HL-60/S4 treated with retinoic acid at 250 ng/mL for 4 days and 3 days (cell line): ENCODE measurements around the gene CYSRT1.

Experiments
- in situ Hi-C: fragments of 300-500 bp; cut with MboI; formaldehyde crosslinking; loops from 2 replicates; pipeline ENCODE4 v1.7.0; 2022; ENCODE audit warnings: low sequenced_read_pairs

CYSRT1 gene

DNA sequence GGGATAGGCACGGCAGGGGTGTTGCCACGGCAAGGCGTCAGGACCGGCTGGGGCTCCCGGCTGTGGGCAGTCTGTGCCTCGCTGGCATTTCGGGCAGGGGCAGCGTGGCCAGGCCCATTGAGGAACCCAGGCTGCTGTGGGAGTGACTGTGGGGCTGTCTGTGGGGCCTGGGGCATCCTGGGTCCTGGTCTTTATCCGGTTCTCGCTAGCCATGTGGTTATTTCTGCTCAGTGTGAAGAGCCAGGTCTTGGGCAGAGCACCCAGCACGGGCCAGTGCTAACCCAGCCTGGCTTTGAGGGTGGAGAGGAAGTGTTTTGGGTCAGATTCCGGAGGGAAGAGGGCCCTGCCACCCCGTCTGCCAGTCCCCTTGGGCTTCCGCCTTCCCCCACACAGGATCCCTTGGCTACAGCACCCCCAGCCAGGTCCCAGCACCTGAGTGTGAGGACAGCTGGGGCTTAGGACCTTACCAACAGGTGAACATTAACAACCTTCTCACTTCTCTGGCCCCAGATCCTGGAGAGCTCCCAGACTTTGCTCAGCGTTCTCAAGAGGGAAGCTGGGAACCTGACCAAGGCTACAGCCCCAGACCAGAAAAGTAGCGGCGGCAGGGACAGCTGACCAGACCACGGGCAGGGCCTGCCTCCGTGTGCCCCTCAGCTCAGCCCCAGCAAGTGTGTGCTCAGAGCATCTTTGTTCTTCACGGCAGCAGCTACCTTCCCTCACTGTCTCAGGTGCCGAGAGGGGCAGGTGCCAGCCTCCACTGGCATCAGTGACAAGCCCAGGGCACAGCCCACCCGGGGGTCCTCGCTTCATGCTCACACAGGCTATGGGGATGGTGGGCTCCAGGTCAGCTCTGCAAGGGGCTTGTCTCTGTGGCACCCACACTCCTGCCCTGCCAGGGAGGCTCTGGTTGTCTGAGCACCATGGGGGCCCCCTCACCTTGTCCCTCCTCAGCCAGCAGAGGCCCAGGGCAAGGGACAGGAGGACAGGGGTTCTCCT, 35.4 kb upstream of the CYSRT1 start:
- in situ Hi-C loops = no loop called here

DNA sequence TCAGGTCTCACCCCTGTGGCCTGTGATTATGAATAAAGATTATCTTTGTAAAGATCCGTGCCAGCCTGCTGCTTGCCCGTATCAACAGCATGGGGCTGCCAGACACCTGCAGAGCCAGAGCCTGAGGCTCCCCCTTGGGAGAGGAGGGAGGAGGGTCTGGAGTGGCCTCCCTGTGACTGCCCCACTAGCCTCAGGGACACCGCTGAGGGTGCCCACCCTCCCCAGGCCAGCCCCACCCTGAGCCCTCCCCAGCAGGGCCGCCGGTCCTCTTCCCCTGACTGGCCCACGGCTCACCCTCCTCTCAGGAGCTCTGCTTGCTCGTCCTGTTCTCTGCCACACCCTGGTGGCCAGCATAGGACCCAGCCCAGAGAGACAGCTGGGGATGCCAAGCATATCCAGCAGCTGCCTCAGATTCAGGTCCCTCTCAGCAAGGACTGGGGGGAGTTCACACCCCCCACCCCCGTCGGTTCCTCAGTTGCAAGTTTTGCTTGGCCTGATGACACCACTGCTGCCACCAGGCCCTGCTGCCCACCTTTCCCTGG, 34.6 kb upstream of the CYSRT1 start:
- in situ Hi-C loops = no loop called here

DNA sequence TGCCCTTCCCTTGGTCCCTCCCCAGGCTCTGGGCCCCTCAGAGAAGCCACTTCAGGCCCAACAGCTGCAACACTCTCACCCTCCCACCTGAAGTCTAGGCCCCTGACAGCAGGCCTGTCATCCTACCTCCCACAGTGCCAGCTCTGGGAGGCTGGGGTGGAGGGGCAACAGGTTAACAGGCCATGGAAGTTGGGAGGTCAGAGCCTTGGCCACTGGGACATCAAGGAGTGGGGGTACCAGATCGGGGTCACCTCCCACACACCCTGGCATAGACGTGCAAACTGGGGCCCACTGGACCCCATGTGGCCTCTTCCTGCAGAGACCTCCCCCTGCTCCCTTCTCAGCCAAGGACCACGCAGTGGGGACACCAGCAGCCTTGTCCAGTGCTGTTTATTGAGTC, 33.7 kb upstream of the CYSRT1 start:
- in situ Hi-C loops = no loop called here

DNA sequence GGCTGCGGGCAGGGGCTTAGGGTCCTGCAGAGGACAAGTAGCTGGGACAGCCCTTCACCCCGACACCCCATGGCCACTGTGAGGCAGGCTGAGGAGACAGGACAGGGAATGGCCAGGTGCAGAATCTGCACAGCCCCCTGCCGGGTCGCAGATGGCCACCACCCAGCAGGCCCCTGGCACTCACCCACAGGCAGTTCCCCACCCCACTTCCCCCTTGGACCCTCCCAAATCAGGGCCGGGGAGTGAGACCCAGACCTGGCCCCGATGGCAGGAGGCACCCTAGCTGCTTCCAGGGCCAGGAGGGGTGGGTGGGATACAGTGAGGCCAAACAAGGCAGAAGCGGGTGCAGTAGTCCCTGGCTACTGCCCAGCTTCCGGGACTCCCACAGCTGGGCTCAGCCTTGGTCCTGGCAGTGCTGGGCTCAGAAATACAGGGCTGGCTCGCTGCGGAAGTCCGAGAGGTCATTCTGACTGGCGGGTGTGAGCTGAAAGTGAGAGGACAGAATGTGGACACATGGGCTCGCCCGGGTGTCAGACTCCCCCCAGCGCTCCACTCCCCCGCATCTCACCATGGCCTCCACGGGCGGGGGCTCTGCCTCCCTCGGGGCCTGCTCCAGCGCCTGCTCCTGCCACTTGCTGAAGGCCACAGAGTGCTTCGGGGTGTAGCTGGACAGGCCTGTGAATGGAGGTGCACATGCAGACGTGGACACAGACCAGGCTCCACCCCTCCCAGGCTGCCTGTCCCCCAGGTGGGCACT, 33.1 kb upstream of the CYSRT1 start:
- in situ Hi-C loops = no loop called here

DNA sequence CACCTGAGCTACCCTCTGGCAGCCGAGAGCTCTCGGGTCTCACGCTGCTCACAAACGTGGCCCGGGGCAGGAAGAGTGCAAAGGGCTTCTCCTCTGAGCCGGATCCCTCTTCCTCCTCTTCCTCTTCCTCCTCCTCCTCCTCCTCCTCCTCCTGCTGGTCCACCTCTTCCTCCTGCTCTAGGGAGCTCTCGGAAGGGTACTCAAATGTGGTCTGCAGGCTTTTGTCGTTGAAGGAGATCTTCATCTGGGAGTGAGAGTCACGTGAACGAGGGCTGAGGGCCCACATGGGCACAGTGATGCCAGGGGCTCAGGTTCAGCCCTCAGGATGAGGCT, 32.6 kb upstream of the CYSRT1 start:
- in situ Hi-C loops = no loop called here

DNA sequence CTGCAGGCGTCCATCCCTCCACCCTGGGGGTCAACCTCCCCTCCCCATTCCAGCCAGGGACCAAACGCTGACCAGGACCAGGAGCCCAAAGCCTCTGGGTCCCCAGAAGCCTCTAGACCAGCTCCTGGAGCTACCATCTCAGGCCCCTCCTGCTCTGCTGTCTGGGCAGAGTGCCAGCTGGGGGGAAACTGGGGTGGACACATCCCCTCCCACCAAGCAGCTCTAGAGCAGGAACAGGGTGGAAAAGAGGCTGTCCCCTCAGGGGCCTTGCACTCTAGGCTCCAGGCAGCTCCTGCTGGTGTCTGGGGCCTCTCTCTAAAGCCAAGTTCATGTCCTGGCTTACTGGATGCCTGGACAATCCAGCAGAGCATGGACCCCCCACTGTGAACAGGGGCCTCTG, 32.1 kb upstream of the CYSRT1 start:
- in situ Hi-C loops = no loop called here

DNA sequence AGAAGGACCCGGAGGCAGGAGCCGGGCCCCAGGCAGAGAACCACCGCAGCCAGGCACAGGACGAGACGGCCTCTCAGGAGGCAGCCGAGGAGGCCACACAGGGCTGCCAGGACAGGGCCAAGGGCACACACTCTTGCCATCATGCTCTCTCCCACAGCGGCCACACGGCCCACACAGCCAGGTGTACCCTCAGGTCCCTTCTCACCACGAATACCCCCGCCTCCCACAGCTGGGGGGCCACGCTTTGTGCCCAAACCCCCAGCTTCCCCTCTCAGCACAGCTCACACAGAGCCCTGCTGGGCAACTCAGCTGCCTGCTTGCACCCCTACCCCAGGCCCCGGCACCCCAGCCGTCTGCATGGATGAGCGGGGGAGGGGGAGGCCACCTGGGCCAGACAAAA, 31.2 kb upstream of the CYSRT1 start:
- in situ Hi-C loops = no loop called here

DNA sequence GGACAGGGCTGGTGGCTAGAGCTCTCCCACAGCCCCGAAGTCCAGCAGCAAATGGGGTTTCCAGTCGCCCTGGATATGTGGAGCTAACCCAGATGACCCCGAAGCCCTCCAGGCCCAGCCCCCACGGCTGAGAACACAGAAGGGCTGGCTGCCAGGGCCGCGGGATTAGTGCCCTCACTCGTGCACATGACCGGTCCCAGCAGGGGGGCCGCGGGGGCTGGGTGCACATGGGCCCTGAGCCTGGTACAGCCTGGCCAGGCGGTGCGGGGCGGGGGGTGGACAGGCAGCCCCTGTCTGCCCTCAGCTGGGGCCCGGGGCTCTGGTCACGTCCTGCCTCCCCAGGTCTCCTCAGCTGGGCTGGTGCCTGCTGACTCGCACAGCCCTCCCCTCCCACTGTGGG, 30.6 kb upstream of the CYSRT1 start:
- in situ Hi-C loops = no loop called here

DNA sequence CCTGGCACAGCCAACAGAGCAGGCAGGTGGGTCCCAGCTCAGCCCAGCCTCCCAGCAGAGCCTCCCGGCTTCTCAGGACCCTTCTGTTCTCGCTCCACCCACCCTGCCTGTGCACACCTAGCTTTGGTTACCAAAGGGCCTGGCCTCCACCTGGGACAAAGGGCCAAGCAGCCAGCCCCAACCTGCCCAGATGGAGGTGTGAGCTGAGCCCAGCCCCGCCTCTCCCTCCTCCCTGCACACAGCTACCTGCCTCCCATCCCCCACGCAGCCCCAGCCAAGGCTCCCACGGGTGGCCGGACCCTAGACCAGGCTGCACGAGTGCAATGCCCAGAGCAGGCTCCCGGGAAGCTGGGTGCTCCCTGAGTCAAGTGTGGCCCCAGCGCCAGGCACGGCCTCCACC, 30.1 kb upstream of the CYSRT1 start:
- in situ Hi-C loops = no loop called here

DNA sequence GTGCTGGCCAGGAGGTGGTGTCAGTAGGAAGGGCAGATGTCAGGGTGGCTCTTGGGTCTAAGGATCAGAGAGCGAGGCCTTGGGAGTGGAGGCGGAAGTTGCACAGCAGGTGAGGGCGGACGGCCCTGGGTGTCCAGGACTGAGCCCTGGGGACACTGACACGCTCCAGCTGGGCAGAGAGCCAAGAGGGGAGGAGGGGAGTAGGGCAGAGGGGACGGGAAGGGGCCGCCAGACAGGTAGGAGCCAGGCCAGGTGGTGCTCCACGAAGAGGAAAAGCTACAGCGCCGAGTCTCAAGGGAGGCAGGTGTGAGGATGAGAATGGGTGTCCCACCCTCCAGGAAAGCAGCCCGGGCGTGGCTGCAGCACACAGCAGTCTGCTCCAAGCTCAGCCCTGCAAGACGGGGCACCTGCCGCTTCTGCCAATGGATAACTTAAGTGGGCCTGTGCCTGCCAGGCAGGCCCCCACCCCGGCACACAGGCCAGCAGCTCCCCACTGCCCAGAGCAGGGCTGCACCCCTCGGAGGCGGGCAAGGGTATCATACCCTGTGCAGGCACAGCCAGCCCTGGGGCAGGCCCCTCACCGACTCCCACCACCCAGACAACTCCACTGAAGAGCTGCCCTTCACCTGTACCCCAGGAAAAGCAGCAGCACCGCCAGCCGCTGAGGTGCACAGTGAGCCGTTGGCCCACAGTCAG, 29.3 kb upstream of the CYSRT1 start:
- in situ Hi-C loops = no loop called here

DNA sequence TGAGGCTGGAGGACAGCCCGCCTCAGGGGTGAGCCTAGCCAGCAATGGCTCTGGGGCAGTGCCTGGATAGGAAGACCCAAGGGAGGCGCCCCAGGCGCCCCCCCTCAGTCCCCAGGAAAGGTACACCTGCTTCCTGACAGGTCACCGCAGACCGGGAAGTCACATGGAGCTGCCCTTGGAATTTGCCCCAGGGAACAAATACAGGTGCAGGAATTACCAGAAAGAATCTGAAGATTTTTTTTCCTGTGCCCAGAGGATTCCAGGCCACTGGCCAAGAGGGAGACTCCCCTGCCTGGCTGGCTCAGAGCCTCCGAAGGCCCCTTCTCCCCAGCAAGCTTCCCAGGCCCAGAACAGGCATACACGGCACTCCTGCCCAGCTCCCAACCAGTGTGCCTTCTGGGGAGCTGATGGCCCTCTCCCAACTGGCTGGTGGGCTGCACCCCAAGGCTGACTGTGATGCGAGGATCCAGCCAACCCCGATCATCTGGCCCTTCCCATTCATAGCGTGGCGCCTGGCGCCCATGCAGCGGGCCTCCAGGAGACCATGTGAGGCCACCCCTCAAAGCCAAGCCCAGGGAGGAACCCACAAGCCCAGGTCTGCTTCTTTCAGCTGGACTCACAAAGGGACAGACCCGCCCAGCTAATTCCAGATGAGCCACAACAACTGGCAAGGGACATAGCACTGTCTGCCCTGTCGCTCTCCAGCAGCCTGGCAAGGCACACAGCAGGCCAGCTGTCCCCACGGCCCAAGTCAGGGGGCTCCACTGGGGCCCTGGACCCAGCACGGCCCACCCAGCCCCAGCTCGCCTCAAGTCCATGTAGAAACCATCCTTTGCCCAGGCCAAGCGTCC, 26.7 kb upstream of the CYSRT1 start:
- in situ Hi-C loops = no loop called here

DNA sequence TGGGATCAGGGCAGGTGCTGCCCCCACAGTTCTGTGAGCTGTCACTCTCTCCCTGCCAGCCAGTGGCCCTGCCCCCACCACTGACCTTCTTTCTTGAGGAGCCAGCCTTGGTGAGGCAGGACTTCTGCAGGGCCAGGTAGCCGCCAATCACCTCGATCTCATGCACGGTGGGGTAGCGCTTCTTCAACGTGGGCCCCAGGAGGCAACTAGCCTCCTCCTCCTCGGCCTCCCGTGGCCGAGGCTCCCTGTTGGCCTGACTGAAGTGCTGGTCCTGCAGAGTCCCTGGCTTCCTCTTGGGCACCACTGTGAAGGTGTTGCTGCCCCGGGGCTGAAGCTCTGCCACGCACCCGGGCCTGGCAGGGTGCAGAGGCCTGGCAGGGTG, 26.1 kb upstream of the CYSRT1 start:
- in situ Hi-C loops = no loop called here

DNA sequence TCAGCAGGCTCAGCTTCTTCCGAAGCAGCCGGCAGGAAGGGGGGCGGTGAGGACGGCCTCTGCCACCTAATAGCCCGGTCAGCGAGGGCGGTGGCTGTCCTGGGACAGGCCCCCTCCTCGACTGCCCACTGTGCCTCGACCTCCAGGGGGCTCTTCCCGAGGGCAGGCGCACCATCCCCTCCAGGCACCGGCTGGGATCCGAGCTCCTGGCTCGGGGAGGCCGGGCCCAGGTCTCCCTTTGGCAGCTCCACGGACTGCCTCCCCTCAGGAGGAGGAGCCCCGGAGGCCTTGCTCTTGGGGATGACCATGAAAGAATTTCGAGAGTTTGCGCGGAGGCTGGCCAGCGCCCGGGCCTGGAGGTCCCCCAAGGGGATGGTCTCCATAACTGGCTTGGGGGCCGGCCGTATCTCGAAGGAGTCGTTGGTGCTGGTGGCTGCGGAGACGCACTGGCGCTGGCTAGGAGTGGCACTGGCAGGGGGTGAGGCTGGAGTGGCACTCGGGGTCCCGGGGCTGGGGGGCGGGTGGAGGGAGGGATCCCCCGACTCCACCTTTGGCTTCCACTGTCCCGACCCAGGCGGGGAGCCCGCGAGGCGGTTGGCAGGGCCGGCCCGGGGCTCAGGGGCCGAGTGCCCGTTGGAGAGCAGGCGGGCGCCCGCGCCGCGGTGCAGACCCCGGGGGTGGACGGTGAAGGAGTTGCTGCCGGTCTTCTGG, 25.4 kb upstream of the CYSRT1 start:
- in situ Hi-C loops = no loop called here

DNA sequence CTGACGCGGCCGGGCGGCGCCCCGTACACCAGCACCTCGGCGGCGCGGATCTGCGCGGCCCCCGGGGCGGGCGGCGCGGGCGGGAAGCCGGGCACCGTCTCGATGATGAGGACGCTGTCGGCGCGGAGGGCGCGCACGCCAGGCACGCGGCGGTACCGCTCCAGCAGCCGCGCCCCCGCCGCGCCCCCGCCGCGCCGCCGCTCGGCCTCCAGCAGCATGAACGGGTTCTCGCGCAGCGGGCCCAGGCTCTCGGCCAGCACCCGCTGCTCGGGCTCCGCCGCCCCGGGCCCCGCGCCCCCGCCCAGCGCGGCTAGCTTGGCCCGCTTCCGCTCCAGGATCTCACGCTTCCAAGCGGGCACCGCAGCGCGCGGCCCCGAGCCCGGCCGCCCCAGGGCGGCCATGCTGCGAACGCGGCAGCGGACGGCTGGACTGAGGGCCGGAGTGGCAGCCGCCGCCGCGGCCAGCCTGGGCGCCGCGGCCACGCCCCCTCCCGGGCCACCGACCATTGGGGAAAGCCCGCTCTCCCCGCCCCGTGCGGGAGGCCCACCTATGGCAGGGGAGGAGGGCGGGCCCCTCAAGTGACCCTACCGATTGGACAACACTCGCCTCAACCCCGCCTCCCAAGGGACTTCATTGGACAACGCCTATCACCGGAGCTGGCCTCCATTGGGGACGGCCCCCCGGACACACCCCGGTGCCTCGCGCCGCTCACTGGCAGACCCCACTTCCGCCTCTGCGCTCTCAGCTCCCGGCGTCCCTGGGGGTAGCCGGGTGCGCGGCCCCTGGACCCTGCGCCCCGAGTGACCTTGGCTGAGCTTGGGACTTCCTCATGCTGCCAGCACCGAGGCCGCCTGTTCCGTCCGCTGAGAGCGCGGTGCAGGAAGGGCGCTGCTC, 24.4 kb upstream of the CYSRT1 start, which contains the start of gene TPRN:
Gene TPRN (minus strand): TSS at position 431 of the 894 bp plus-strand sequence. CDS start 30 bp downstream, at position 401.
- in situ Hi-C loops = no loop called here

DNA sequence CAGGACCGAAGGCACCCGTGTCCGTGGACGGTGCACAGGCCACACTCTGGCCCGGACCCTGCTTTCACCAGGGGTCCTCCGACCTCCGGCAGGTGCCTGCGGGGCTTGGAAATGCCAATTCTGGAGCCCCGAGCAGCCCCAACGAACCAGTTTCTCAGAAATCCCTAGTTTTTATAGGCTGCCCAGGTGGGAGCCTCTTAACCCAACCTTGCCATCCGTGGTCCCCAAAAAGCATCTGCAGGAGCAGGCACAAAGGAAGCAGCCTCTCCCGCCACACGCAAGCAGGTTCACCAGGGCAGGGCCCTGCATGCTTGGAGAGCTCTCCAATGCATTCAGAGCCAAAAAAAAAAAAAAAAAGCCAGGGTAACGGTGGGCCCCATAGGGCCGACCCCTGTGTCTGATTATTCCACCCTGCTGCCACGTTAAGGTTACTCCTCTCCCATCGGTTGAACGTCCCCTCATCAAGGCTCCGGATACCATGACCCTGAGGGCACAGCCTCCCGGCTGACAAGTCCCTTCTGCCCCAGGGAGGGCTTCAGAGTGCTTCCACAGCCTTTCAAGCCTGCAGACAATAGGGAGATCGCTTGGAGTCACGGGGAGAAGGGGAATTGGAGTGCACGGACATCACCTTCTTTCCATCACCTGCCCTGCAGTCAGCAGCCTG, 23.6 kb upstream of the CYSRT1 start:
- in situ Hi-C loops = no loop called here

DNA sequence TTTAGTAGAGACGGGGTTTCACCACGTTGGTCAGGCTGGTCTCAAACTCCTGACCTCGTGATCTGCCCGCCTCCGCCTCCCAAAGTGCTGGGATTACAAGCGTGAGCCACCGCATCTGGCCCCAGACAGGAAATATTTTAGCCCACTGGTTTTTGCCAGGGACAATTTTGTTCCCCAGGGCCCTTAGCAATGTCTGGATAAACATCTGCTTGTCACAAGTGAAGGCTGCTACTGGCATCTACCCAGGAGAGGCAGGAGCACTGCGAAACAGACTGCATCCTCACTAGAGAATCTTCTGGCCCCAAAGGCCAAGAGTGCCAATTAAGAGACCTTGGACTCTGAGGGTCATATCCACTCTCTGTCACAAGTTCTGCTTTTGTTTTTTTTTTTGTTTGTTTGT, 22.0 kb upstream of the CYSRT1 start:
- in situ Hi-C loops = no loop called here

DNA sequence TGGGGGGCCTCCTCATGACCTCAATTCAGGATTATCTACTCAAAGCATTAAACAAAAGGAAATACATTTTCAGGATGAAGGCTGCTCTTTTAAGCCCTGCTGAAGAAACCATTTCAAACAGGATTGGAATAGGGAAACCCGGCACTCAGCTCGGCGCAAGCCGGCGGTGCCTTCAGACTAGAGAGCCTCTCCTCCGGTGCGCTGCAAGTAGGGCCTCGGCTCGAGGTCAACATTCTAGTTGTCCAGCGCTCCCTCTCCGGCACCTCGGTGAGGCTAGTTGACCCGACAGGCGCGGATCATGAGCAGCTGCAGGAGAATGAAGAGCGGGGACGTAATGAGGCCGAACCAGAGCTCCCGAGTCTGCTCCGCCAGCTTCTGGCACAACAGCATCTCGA, 20.2 kb upstream of the CYSRT1 start:
- in situ Hi-C loops = no loop called here
